Vagina (tissue), 2 donors: ENCODE data around the gene GOLT1A. TPM values are rescaled to one million over a fixed set of nuclear protein-coding genes. Genes with fewer than 3 reads are reported as not detected.

Source experiments
- DNase-seq, 2 donors: peaks; one replicate each; pipeline ENCODE4 v3.0.0-alpha.2; 2017; ENCODE audit errors: extremely low spot score in 2 of 2
- H3K27ac ChIP-seq: fragments of 200-600 bp; sonication (generic); one replicate; pipeline ENCODE4 v1.5.1; 2019
- H3K27me3 ChIP-seq: fragments of 200-600 bp; sonication (generic); one replicate; pipeline ENCODE4 v1.5.1; 2019
- H3K36me3 ChIP-seq, 2 donors: fragments of 200-600 bp; sonication (generic); one replicate each; pipeline ENCODE4 v1.5.1; 2017 to 2019
- H3K4me1 ChIP-seq: fragments of 200-600 bp; sonication (generic); one replicate; pipeline ENCODE4 v1.5.1; 2019
- H3K4me3 ChIP-seq, 2 donors: fragments of 200-600 bp; sonication (generic); 1 replicate in 1 of 2; 2 replicates in 1 of 2; pipeline ENCODE4 v1.5.1; 2016 to 2019
- H3K9me3 ChIP-seq: fragments of 200-600 bp; sonication (generic); one replicate; pipeline ENCODE4 v1.5.1; 2019
- POLR2A ChIP-seq, 2 donors: fragments of 450-650 bp; IDR thresholded peaks; one replicate each; pipeline ENCODE4 v1.6.1; 2017; ENCODE audit warnings: antibody characterized with exemption in 2 of 2, mild to moderate bottlenecking in 2 of 2, moderate library complexity in 2 of 2
- POLR2AphosphoS5 ChIP-seq, 2 donors: sonication (generic); formaldehyde crosslinking; IDR thresholded peaks; one replicate each; pipeline ENCODE4 v1.9.0; 2017; ENCODE audit warnings: antibody characterized with exemption in 2 of 2, mild to moderate bottlenecking in 2 of 2, low read depth in 1 of 2; ENCODE audit not compliant: insufficient read depth in 1 of 2
- intact Hi-C: fragments of 100-400 bp; cut with DNase I; formaldehyde crosslinking; loops from one replicate; pipeline ENCODE4 v1.15.1; 2023
- total RNA-seq: library from RNA; depleted of rRNA; stranded (reverse); fragments of >200 nt; gene quantifications from one replicate; pipeline ENCODE4 v1.2.3, GENCODE V29; 2016
- TF ChIP-seq, protein P1 (sequence below), 3 experiments: fragments of 450-650 bp in 2 of 3; fragments of 200-600 bp in 1 of 3; sonication (generic) in 1 of 3; IDR thresholded peaks; one replicate each; pipeline ENCODE4 v1.5.1; 2017 to 2019; ENCODE audit warnings: antibody characterized with exemption in 3 of 3, mild to moderate bottlenecking in 2 of 3, moderate library complexity in 2 of 3

Gene GOLT1A
- total RNA-seq, 1 donor from 2014 or later = not detected

DNA sequence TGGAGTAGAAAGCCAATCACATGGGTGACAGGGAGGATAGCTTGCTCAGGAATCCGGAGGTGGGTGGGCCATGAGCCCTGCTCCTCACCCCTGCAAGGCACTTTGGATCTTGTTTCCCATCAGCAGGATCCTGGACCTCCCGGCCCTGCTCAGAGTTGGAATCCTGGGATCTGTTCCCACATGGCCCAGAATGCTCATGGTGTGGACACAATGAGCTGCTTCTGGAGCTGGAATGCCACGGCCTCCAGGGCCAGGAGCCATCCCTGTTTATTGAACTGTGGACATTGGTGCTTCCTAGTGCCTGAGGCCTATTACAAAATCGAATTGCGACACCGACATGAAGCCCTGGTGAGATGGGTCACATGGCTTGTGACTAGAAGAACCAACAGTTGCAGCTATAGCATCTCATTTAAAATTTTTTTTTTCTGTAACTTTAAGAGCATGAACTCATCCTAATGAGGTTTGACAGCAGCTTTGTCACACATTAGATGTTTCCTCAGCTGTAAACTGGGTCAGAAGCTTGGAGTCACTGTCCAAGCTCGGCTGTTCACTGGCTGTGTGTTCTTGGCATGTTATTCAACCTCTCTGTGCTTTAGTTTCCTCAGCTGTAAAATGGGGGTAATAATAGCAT lies 40.4 kb upstream of the GOLT1A start:
- TF ChIP-seq POLR2AphosphoS5 (IDR thresholded peaks at IDR 0.05; ENCODE audit: insufficient read depth in 1 of 2, low read depth in 1 of 2) (peak; percentile 20 to 74), POLR2A (IDR thresholded peaks at IDR 0.05) (no peak)
- Histone ChIP-seq H3K27me3 (no peaks in the 10 kb centered on the region), H3K9me3 (no peaks in the 10 kb centered on the region), H3K4me3 (no peak overlapping the region), H3K36me3 (no peaks in the 10 kb centered on the region), H3K27ac (peak overlapping the region; percentile 69), H3K4me1 (no peaks in the 10 kb centered on the region)
- DNase-seq = peak in 1 of 2 donors; percentile 93
- intact Hi-C loops = no loop called here

DNA sequence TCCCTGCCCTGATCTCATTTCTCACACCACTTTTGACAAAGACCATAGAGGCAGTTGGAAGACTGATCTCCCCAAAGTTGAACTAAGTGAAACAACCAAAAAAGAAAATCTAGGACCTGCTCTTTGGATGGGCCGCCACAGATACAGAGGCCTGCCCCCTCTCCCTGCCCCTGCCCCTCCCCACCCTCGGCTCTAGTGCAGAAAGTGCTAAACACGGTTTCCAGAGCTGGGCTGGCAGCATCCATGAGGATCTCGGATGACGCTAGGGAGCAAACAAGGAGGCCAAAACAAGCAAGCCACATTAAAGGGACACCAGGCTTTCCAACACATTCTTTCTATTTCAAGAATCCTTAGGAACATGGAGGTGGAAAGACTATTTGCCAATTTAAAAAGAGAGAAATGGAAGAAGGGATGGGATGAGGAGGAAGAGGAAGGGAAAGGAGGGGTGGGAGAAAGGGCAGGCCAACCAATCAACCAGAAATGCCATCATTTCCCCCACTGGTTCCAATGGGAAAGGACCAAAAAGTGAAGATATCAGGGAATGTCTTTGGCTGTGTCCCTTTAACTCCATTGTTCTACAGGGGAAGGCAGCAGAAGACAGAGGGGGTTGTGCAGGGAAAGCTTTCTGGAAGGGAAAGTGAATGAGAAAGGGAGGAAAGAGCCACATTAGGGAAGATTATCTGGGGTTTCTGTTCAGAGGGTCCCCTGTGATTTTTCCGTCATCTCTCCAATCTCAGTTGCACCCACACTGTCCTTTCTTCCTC lies 38.3 kb upstream of the GOLT1A start:
- H3K27ac ChIP-seq = no peak overlapping the region
- intact Hi-C loops = no loop called here
- no peaks in the 10 kb centered on the region for H3K36me3 ChIP-seq
- H3K4me3 ChIP-seq = no peak overlapping the region
- no peaks in the 10 kb centered on the region for H3K9me3 ChIP-seq
- TF ChIP-seq POLR2A (IDR thresholded peaks at IDR 0.05) = no peak
- TF ChIP-seq POLR2AphosphoS5 (IDR thresholded peaks at IDR 0.05; ENCODE audit: insufficient read depth in 1 of 2, low read depth in 1 of 2) = no peak
- TF ChIP-seq, protein P1, sequence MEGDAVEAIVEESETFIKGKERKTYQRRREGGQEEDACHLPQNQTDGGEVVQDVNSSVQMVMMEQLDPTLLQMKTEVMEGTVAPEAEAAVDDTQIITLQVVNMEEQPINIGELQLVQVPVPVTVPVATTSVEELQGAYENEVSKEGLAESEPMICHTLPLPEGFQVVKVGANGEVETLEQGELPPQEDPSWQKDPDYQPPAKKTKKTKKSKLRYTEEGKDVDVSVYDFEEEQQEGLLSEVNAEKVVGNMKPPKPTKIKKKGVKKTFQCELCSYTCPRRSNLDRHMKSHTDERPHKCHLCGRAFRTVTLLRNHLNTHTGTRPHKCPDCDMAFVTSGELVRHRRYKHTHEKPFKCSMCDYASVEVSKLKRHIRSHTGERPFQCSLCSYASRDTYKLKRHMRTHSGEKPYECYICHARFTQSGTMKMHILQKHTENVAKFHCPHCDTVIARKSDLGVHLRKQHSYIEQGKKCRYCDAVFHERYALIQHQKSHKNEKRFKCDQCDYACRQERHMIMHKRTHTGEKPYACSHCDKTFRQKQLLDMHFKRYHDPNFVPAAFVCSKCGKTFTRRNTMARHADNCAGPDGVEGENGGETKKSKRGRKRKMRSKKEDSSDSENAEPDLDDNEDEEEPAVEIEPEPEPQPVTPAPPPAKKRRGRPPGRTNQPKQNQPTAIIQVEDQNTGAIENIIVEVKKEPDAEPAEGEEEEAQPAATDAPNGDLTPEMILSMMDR (IDR thresholded peaks at IDR 0.05) = no peak
- DNase-seq = no peak
- no peaks in the 10 kb centered on the region for H3K27me3 ChIP-seq
- H3K4me1 ChIP-seq = no peaks in the 10 kb centered on the region

DNA sequence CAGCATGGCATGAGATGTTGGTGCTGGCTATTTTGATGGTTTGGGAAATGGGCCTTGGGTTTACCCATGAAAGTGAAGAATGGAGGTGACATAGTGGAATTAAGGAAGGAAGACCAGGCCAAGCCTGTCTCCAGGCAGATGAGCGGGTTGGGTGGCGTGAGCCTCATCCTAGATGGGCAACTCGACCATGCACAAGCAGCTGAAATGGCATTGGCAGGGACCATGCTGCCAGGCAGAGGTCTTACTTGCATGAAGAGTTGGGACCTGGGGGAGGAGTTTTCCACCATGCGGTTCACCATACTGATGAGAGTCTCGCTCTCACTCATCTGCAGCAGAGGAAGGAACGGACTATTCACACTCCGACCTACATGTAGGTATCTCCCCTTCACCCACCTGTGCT lies 37.5 kb upstream of the GOLT1A start:
- Histone ChIP-seq H3K4me3 (no peak overlapping the region), H3K36me3 (no peaks in the 10 kb centered on the region), H3K9me3 (no peaks in the 10 kb centered on the region), H3K4me1 (no peaks in the 10 kb centered on the region), H3K27ac (no peak overlapping the region), H3K27me3 (no peaks in the 10 kb centered on the region)
- TF ChIP-seq, protein P1 (IDR thresholded peaks at IDR 0.05) = no peak
- no peak for TF ChIP-seq POLR2AphosphoS5 (IDR thresholded peaks at IDR 0.05; ENCODE audit: insufficient read depth in 1 of 2, low read depth in 1 of 2)
- no peak for DNase-seq
- intact Hi-C loops = no loop called here

DNA sequence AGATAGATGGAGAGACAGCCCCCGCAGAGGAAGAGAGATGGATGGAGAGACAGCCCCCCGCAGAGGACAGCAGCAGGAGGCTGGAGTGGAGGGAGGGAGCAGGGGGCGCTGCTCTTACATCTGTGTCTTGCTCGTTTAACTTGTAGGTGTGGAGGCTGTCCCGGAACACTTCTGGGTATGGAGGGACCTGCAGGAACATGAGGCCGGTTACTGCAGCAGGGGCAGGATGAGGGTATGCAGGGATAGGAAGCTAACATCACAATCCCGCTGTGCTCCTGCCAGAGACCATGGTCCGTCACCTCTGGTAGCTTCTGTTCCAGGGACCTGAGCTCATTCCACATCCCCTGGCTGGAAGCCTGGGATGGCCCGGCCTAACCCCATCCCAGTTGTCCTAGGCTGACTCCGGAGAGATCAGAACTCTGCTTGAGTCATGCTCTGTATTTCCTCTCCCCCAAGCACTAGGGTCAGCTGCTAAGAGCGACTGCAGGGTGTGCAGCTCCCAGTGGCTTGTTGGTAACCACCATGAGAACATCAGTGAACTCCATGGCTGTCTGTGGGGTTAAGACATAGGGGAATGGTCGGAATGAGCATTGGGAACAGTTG lies 36.7 kb upstream of the GOLT1A start:
- Histone ChIP-seq H3K27me3 (no peaks in the 10 kb centered on the region), H3K9me3 (no peaks in the 10 kb centered on the region), H3K4me3 (no peak overlapping the region), H3K36me3 (no peaks in the 10 kb centered on the region), H3K27ac (no peak overlapping the region), H3K4me1 (no peaks in the 10 kb centered on the region)
- no peak for TF ChIP-seq POLR2AphosphoS5 (IDR thresholded peaks at IDR 0.05; ENCODE audit: insufficient read depth in 1 of 2, low read depth in 1 of 2)
- TF ChIP-seq, protein P1 (IDR thresholded peaks at IDR 0.05) = no peak
- intact Hi-C loops = no loop called here
- DNase-seq = no peak

DNA sequence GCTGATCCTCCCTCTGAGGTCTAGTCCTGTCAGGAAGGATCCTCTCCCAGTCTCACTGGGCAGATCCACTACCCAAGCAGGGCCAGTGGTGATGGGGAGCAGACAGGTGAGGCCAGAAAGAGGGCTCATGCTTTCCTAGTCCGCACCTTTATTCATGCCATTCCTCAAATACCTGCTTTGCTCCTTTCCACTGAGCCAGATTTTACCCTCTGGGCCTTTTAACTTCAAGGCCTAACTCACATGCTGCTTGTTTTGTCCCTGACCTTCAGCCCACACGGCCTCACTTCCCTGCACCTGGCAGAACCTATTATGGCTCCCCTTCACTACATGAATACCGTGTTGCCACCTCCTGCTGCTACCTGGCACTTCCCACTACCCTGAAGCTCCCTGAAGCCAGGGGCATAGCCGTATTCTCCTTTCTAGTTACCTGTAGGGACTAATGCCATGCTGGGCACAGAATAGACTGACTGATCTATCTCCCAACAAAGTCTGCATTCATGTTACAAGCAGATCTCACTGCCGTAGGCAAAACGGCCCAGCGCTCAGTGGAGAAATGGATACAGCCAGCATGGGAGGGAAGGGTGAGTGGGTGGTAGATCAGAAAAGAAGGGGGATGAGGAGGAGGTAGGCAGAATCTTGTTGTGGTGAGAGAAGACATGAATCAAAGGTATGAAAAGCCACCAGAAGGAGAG lies 36.1 kb upstream of the GOLT1A start:
- no peak for DNase-seq
- intact Hi-C loops = no loop called here
- H3K27ac ChIP-seq = no peak overlapping the region
- H3K36me3 ChIP-seq = no peaks in the 10 kb centered on the region
- H3K4me3 ChIP-seq = no peak overlapping the region
- H3K27me3 ChIP-seq = no peaks in the 10 kb centered on the region
- H3K4me1 ChIP-seq = no peaks in the 10 kb centered on the region
- TF ChIP-seq, protein P1 (IDR thresholded peaks at IDR 0.05) = no peak
- TF ChIP-seq POLR2AphosphoS5 (IDR thresholded peaks at IDR 0.05; ENCODE audit: insufficient read depth in 1 of 2, low read depth in 1 of 2) (no peak), POLR2A (IDR thresholded peaks at IDR 0.05) (no peak)
- no peaks in the 10 kb centered on the region for H3K9me3 ChIP-seq
